NCI-H1436 treated with DMSO at 0.1 percent for 48 hours (cell line): ENCODE data around the gene RUNX1.
"Not testable (repeated sequence)": the region's sequence is repeated elsewhere in the genome, so short reads cannot be mapped to it uniquely, and the experiment has no call there.

ENCODE experiments used
- DNase-seq: peaks from one replicate; lab custom pipeline; 2025; lab: John Stamatoyannopoulos, UW

RUNX1 gene

DNA sequence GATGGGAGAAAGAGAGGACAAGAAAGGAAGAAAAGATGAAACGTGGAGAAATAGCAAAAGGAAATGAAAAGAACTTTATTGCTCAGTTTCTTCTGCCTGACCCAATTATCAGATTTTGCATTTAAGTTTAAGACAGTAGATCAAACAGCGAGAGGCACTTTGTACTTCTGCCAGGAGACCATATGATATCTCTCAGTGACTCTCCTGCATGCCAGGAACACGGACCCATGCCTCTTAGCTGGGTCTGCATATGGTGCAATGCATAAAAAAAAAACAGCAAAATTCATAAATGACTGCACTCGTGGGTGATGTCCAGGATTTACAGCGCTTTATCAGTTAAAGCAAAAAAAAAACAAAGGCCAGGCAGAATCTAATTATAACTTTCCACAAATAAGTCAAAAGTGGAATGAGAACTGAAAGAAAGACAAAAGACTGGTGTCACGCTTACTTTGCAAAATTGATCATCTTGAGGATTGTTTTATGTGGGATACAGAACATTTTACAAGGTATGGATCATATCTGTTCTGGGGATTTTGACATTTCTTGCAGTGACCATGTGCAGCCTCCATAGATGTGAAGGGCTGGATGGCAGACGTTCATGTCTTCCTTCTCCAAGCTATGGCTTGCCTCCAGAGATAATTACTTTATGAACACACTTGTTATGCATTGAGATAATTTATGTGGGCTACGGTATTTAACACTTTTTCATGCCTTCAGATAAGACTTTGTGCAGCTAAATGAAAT is 79.5 kb downstream of the RUNX1 start:
- DNase-seq: no peak

DNA sequence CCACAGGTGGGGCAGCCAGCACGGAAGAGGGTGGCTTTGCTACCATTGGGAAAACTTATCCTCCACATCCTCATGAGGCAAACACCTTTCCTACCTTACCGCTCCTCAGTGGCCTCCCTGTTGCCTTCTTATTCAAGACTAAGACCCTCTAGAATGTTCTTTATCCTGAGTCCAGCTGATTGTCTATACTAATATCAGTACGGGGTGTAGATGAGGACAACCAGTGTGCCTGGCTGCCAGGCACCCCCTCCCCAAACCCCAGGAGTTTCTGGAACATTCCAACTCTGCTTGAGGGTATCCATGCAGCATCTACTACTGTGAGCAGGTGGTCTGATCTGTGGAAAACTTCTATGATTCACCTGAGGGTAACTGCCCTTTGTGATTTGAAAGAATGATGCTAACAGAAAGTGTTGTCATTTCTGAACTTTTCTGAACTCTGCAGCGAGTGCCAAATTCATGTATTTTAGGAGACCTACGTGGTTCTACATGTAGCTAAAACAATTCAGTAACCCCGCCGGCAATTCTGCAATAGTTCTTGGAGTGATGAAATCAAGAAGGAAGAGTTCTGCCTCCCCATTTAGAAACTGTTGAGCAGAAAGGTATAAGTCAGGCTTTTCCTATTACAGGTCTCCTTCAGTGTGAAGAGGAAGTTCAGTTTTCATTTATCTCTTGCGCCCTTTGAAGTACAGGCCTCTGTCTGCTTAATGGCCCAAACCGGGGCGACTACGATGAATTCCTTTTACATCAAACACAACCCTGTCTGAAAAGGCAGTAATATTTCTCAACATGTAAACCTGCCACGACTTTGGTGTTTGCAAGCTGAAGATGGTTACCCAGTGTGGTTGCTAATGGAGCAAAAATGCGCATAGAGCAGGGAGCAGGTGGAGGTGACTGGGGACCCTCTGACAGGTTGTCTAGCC is 80.4 kb downstream of the RUNX1 start:
- DNase-seq: no peak

DNA sequence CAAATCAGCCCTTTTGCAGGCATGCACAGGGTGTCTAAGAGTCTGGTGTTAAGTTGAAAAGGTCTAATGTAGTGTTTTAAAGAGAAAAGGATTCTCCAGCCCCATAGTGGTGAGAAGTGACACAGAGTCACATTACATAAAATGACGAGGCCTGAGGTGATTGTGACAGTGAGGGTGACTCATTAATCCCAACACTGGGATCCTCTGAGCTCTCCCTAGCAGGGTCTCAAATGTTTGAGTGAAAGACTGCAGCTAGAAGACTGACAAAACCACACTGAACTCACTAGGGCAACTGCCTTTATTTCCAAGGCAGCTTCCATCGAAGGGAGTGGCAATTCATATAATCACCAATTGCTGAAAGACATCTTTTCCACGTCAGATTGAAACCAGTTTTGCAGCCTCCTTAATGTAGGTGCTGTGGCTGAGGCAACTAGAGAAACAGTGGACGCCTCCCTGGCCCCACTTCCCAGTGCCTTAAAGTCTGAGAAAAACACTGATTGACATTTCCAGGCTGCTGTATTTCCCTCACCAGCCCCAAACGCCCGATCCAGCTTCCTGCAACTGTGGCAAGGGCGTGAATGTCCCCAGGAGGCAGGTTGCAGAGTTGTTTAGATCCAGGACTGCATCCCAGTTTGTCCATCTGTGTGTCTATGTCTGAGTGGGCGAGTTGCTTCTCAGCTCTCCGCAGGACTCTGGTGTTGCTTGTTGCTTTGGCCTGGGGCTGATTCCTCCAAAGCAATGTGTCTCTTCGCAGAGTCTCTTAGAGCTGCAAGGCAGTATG is 81.4 kb downstream of the RUNX1 start:
- no peak for DNase-seq

DNA sequence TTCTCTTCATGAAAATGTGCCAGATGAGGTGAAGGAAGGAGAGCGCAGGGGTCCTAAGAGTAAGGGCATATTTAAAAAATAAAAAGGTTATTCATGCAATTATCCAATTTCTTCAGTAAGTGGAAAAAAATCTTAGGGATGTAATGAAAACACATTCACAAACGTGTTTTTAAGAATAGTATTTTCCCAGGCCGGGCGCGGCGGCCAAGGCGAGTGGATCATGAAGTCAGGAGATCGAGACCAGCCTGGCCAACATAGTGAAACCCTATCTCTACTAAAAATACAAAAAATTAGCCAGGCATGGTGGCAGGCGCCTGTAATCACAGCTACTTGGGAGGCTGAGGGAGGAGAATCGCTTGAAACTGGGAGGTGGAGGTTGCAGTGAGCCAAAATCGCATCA is 82.2 kb downstream of the RUNX1 start:
- not testable (repeated sequence) for DNase-seq

DNA sequence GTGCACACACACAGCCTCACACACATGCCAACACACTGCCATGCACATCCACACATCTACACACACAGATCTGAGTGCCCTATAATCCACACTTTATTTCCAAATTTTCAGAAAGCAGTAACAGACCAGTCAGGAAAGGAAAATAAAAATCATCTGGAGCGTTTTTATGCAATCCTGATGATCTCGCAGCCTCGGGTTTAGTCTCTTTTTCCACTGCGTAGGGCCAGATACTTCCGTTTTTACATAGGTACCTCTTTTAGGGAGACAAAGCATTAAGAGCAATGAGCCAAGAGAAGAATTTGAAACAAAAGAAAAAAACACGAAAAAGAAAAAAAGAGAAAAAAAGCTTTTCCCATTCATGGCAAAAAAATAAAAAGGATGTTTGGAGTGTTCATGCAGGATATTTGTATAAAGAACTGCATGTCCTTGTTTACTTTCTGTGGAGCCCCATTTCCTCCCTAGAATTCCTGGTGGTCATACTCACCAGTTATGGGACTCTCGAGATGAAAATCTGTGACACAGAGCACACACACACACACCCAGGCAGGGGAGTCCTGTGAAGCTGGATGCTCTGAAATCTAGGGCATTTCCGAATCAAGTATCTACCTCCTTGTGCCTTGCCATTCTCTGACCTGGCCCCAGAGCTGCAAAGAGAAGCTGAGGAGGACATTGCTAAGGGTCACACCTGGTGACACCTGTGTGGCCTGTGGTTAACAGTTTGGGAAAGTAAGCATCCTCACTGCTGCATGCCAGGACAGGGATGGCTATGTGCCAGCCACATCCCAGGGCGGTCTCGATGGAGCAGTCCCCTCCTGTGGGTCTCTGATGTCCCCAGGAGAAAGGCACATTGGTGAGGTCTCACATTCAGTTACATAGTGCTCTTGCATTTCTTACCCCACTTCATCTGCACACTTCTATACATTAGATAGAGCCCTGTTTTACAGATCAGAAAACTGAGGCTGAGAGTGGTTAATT is 83.6 kb downstream of the RUNX1 start:
- DNase-seq: no peak

DNA sequence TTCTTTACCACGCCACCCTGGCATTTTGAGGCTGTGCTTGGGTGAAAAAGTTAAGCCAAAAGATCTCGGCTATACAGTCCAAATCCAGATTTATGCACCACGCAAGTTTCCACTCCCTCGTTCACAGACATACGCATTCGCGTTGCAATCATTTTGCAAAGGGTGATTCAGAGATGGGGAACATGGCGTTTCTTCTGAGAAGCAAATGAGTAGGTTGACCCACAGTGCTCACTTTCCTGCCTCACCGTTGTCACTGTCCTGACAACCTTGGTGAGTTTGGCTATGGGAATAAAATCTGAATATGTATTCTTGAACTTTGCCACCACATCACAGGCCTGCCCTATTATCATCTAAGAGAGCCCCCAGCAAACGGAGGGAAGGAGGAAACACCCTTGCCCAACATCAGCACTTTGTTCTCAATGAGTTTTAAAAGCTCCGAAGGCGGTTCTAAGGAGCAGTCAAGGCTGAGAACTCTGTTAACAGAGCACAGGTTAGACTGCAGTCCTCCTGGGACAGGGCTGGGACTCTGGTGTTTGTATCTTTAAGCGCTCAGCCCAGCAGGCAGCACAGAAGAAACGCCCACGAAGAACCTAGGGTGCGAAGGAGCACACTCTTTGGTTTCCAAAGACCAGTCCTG is 86.4 kb downstream of the RUNX1 start:
- DNase-seq: no peak

DNA sequence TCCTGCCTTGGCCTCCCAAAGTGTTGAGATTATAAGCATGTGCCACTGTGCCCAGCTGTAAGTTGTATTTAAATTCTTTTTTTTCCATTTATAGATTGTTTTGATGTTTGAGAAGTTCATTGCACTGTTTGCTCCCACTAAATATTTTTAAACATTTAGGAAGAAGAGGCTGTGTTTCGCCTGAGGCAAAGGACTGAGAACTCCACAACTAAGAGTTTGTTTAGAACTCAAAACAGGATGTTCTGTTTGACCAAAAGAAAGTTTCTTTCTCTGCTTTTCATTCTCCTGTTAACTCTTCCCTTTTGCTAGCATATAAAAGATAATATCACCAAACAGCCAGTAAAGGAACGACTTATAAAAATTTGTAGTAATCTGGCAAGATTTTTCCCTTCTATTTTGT is 87.0 kb downstream of the RUNX1 start:
- DNase-seq: no peak

DNA sequence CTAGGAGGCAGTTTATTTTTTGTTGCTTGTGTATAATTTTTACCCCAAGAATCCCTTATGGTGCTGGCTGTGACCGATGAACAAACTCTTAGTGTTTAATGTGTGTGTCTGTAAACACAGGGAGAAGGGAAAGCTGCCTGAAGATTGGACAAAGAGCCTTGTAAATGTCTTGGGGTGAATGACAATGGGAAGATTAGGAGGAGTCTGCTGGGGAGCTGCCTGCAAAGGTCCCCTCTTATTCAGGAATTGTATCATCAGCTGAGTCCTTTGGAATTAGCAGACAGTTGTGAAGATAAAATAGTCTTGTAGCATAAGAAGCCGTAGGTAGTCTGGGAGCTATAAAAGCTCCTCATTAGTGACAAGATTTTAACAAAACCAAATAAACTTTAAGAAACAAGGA is 88.4 kb downstream of the RUNX1 start:
- DNase-seq: no peak

DNA sequence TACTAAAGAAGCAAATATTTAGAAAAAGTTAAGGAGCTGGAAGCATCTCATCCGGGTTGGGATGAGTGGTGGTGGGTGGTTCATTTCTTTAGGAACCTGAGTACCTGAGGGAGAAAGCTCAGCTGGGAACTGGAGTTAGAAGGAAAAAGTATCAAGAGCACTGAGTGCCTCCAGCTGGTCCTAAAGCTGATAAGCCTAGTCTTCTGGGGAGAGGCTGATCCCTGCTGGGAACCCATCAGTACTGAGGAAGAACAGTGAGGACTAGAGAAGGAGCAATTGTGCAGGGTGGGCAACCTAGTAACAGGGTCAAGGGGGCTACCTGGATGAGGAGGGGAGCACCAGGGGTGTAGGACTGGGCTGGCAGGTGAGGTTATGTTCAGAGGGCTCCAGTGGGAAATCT is 89.5 kb downstream of the RUNX1 start:
- no peak for DNase-seq

DNA sequence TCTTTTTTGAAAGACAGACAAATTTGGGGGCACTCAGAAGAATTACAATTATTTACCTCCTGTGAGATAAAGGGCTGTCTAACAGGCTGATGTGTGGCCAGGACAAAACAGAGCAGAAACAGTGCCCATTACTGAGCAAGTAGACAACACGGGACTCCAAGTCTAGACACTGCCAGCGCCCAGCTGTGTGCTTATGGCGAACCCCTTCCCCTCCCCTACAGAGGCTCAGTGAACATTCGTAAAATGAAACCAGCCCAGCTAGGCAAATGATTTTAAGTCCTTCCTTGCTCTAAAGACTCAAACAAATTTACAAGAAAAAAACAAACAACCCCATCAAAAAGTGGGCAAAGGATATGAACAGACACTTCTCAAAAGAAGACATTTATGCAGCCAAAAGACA is 91.1 kb downstream of the RUNX1 start:
- DNase-seq: no peak

DNA sequence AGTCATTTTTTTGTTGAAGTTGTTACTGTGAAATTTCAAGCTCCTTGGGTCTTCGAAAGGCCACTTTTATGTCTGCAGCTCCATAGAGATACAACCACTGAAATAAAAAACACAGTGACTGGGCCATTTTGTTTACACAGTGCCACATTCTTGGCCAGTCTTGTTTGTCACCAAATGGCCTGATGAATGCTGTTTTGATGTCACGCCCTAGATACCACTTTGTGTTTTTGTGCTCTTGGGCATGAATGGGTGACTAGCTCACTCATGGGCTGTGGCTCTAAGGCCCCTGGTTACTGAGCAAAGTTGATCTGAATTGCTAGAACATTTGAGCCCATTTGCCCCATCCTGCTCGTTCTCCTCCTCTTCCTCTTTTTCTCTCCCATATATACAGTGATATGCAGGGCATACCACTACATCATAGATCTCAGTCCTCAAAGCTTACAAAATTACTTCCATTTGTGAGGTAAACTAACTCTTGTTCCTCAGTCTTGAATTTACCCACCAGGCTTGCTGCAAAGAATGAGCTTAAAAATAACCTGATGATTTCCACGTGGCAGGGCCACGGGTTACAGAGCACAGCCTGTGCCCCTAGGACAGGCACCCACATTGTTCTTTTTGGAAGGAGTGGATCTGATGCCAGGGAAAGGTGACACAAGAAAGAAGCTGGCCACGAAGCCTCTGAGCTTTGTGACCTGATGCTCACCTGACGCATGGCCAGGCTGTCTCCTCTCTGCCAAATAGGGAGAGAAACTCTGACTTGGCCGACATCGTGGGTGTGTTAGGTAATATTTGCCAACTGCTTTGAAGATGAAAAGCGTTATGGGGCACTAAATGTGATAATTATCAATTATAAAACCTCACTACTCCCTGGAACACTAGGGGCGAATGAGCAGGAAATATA is 92.4 kb downstream of the RUNX1 start:
- DNase-seq: no peak

DNA sequence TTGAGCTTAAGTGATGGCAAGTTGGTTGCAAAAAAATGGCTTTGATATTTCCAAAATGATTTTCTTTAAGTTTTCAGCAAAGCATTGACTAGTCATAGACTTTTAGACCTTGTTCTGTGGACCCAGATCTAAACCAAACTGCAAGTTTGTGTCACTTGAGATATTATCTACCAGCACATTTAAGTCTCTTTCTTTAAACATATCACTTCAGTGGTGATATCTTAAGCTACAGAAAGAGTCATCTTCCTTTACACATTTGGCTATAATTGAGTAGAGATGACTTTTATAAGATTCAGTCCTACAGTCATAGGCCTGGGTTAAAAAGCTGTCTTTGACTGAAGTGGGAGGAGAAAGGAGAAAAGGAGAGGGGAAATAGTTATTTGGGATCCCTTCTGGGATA is 95.2 kb downstream of the RUNX1 start:
- DNase-seq: no peak

DNA sequence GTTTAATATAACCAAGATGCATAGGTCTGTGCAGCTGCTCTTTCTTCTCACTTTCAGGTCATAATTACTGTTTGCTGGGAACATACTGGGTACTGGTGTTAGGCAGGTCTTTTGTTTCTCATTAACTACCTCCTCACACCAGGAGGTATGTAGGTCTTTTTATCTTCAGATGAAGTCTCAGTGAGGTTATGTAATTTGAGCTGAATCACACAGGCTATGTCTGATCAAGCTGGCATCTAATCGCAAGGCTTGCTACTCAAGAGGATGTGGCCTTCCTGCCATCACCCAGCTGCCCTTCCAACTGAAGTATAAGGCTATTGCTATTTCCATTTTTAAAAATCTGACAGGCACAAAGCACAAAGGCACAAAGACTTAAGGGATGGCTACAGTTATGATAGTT is 96.4 kb downstream of the RUNX1 start:
- DNase-seq: no peak

DNA sequence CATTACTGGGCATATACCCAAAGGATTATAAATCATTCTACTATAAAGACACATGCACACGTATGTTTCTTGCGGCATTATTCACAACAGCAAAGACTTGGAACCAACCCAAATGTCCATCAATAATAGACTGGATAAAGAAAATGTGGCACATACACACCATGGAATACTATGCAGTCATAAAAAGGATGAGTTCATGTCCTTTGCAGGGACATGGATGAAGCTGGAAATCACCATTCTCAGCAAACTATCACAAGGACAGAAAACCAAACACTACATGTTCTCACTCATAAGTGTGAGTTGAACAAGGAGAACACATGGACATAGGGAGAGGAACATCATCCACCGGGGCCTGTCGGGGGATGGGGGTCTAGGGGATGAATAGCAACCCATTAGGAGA is 97.2 kb downstream of the RUNX1 start:
- DNase-seq: not testable (repeated sequence)

DNA sequence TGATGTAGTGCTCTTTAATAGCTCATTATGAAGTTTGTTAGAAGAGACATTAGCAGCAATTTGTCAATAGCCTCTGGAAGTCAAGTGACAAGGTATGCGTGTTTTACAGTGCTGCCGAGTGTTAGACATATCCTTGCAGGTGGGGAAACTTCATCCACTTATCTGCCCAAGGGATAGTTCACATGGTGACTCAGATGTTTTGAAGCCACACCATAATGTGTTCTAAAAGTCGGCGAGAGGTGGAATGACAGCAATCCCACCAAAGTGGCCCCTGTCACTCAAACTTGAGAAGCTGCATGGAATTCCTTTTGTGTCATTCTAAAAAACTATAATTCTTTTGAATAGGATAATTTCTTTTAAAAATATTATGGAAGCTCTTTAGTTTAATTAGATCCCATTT is 98.1 kb downstream of the RUNX1 start:
- no peak for DNase-seq

DNA sequence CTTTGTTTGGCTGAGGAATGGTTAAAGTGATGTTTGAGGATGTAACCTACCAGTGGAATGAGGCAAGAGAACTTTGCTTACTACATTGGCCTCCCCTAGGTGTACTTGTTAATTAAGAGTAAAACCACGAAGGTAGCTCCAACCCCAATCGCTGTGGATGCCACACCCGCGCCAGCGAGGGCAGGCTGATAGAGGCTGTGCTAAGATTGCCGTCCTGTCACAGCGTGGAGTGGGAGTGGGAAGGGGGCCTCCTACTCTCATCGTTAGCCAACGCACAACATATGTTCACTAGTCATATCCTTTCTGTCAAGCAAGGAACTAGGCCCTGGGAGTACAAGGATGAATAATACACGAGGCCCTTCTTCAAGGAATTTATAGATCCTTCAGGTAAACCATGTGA is 99.6 kb downstream of the RUNX1 start:
- DNase-seq: no peak

DNA sequence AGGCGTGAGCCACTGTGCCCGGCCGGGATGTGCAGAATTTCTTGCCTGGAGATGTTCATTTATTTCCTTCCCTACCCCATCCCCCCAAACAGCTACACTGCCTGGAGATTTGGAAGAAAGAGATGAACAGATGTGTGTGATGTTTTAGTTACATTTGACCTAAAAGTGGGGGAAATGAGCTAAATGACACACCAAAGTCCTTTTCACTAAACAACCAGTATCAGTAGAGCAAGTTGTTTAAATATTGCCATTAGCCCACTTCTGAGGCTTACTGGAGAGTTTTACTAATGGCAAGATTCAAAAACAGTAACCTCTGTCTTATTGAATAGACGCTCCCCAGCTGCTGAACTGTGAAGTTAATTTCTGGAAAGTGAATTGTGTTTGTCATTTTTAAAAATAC is 100.1 kb downstream of the RUNX1 start:
- no peak for DNase-seq

DNA sequence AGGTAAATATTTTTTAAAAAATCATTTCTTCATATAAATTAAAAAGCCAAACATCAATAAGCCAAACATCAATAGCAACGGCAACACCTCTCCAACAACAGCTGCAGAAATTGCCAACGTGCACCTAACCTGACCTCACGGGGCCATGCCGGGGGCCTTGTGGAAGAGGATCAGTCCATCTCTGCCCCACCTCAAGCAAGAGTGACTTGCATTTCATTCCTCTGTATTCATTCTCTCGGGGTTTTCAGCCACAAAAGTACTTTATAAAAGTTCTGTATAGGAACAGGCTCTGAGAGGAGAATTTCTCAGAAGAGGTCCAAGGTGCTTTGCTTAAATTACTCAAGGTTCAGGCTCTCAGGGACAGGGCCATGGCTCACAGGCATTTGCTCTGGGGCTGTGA is 100.9 kb downstream of the RUNX1 start:
- no peak for DNase-seq

DNA sequence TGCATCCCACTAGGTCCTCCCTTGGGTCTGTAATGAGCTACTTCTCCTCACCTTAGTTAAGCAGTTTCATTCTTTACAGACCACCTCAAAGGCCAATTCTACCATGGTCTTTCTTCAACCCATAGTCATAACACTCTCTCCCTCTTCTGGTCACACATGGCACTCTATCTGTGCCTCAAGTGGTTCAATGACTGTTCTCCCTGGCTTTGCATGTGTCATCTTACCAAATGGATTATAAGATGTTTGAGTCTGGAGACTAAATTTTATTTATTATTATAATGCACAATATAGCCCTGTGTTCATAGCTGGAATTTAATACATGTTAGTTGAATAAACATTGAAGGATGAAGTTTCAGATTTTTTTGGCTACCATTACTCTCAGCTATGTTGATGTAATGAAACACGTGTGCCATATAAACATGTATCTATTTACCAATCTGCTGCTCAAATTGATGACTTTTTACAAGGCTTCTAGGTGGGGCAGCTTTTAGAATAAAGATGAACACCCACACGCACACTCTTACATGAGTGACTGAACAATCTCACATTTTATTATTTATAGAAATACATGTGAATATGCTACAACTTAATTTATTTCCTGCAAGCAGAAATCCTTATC is 102.1 kb downstream of the RUNX1 start:
- no peak for DNase-seq
